ENCODE data around the gene E2F3. TPM values are rescaled to one million over a fixed set of nuclear protein-coding genes. Genes with fewer than 3 reads are reported as not detected.

Gene E2F3
- polyA plus RNA-seq, 4 donors: 1.8 to 15.7 (median 4.4) TPM

- Histone ChIP-seq H3K36me3 (ENCODE audit: control insufficient read depth in 3 of 3, insufficient read depth in 2 of 3, low read depth in 1 of 3, low read length in 3 of 3) (peaks cover 0 to 22% (median 4%) of the 10 kb centered on the region in 3 donors), H3K27me3 (ENCODE audit: control insufficient read depth in 3 of 3, insufficient read depth in 3 of 3, low read length in 3 of 3) (no peaks in the 10 kb centered on the region), H3K4me3 (ENCODE audit: low read depth in 1 of 3, low read length in 3 of 3) (no peak overlapping the region), H3K4me1 (ENCODE audit: control insufficient read depth in 3 of 3, insufficient read depth in 2 of 3, low read depth in 1 of 3, low read length in 2 of 3) (peaks cover 0 to 3% (median 2%) of the 10 kb centered on the region in 3 donors), H3K9me3 (ENCODE audit: control insufficient read depth in 2 of 2, insufficient read depth in 1 of 2, low read depth in 1 of 2, low read length in 1 of 2) (no peaks in the 10 kb centered on the region), H3K27ac (ENCODE audit: low read depth in 1 of 3, low read length in 2 of 3) (no peak overlapping the region)
- FAIRE-seq (no peak), DNase-seq (no peak)
- 75 to 84% (median 76%) methylated on average over 8 of the region's 8 CpGs for WGBS, 3 donors
Observed at GRCh38 chr6:20481281-20481680, 79.6 kb downstream of the E2F3 start.

GRCh38 chr6:20483887-20484497 is 82.3 kb downstream of the E2F3 start:
- DNase-seq (no peak), FAIRE-seq (no peak)
- Histone ChIP-seq H3K36me3 (ENCODE audit: control insufficient read depth in 3 of 3, insufficient read depth in 2 of 3, low read depth in 1 of 3, low read length in 3 of 3) (peaks cover 0 to 27% (median 6%) of the 10 kb centered on the region in 3 donors), H3K4me1 (ENCODE audit: control insufficient read depth in 3 of 3, insufficient read depth in 2 of 3, low read depth in 1 of 3, low read length in 2 of 3) (no peaks in the 10 kb centered on the region), H3K4me3 (ENCODE audit: low read depth in 1 of 3, low read length in 3 of 3) (no peak overlapping the region), H3K27ac (ENCODE audit: low read depth in 1 of 3, low read length in 2 of 3) (peak overlapping the region in 1 of 3 donors; percentile 5), H3K9me3 (ENCODE audit: control insufficient read depth in 2 of 2, insufficient read depth in 1 of 2, low read depth in 1 of 2, low read length in 1 of 2) (no peaks in the 10 kb centered on the region), H3K27me3 (ENCODE audit: control insufficient read depth in 3 of 3, insufficient read depth in 3 of 3, low read length in 3 of 3) (no peaks in the 10 kb centered on the region)
- WGBS, 3 donors: 77 to 89% (median 86%) methylated on average over 5 of the region's 5 CpGs

- no peak for FAIRE-seq
- Histone ChIP-seq H3K36me3 (ENCODE audit: control insufficient read depth in 3 of 3, insufficient read depth in 2 of 3, low read depth in 1 of 3, low read length in 3 of 3) (peaks cover 2 to 29% (median 4%) of the 10 kb centered on the region in 3 donors), H3K4me3 (ENCODE audit: low read depth in 1 of 3, low read length in 3 of 3) (no peak overlapping the region), H3K27ac (ENCODE audit: low read depth in 1 of 3, low read length in 2 of 3) (no peak overlapping the region), H3K27me3 (ENCODE audit: control insufficient read depth in 3 of 3, insufficient read depth in 3 of 3, low read length in 3 of 3) (no peaks in the 10 kb centered on the region), H3K9me3 (ENCODE audit: control insufficient read depth in 2 of 2, insufficient read depth in 1 of 2, low read depth in 1 of 2, low read length in 1 of 2) (no peaks in the 10 kb centered on the region), H3K4me1 (ENCODE audit: control insufficient read depth in 3 of 3, insufficient read depth in 2 of 3, low read depth in 1 of 3, low read length in 2 of 3) (no peaks in the 10 kb centered on the region)
- DNase-seq: no peak
- WGBS, 3 donors: 91 to 96% (median 95%) methylated on average over 4 of the region's 4 CpGs
Observed at GRCh38 chr6:20486641-20487040, 85.0 kb downstream of the E2F3 start.

GRCh38 chr6:20487669-20488375 is 86.1 kb downstream of the E2F3 start:
- Histone ChIP-seq H3K4me1 (ENCODE audit: control insufficient read depth in 3 of 3, insufficient read depth in 2 of 3, low read depth in 1 of 3, low read length in 2 of 3) (no peaks in the 10 kb centered on the region), H3K27me3 (ENCODE audit: control insufficient read depth in 3 of 3, insufficient read depth in 3 of 3, low read length in 3 of 3) (no peaks in the 10 kb centered on the region), H3K27ac (ENCODE audit: low read depth in 1 of 3, low read length in 2 of 3) (no peak overlapping the region), H3K9me3 (ENCODE audit: control insufficient read depth in 2 of 2, insufficient read depth in 1 of 2, low read depth in 1 of 2, low read length in 1 of 2) (no peaks in the 10 kb centered on the region), H3K36me3 (ENCODE audit: control insufficient read depth in 3 of 3, insufficient read depth in 2 of 3, low read depth in 1 of 3, low read length in 3 of 3) (peaks cover 2 to 26% (median 4%) of the 10 kb centered on the region in 3 donors), H3K4me3 (ENCODE audit: low read depth in 1 of 3, low read length in 3 of 3) (no peak overlapping the region)
- FAIRE-seq (no peak), DNase-seq (no peak)
- WGBS, 3 donors: 94 to 98% (median 95%) methylated on average over 6 of the region's 6 CpGs

- WGBS, 3 donors: 94 to 97% (median 96%) methylated on average over 6 of the region's 6 CpGs
- no peak for FAIRE-seq
Observed at GRCh38 chr6:20490591-20490990, 88.9 kb downstream of the E2F3 start.

GRCh38 chr6:20492099-20492498 is 90.4 kb downstream of the E2F3 start:
- H3K36me3 ChIP-seq (ENCODE audit: control insufficient read depth in 3 of 3, insufficient read depth in 2 of 3, low read depth in 1 of 3, low read length in 3 of 3): peaks cover 2 to 24% (median 2%) of the 10 kb centered on the region in 3 donors
- no peak overlapping the region for H3K27ac ChIP-seq (ENCODE audit: low read depth in 1 of 3, low read length in 2 of 3)
- H3K4me3 ChIP-seq (ENCODE audit: low read depth in 1 of 3, low read length in 3 of 3): no peak overlapping the region
- no peaks in the 10 kb centered on the region for H3K9me3 ChIP-seq (ENCODE audit: control insufficient read depth in 2 of 2, insufficient read depth in 1 of 2, low read depth in 1 of 2, low read length in 1 of 2)
- DNase-seq: no peak
- no peaks in the 10 kb centered on the region for H3K4me1 ChIP-seq (ENCODE audit: control insufficient read depth in 3 of 3, insufficient read depth in 2 of 3, low read depth in 1 of 3, low read length in 2 of 3)
- no peak for FAIRE-seq
- no peaks in the 10 kb centered on the region for H3K27me3 ChIP-seq (ENCODE audit: control insufficient read depth in 3 of 3, insufficient read depth in 3 of 3, low read length in 3 of 3)
- 89 to 97% (median 91%) methylated on average over 2 of the region's 2 CpGs for WGBS, 3 donors

More at GRCh38 chr6:20490591-20490990, 88.9 kb downstream of the E2F3 start:
- Histone ChIP-seq H3K9me3 (ENCODE audit: control insufficient read depth in 2 of 2, insufficient read depth in 1 of 2, low read depth in 1 of 2, low read length in 1 of 2) (no peaks in the 10 kb centered on the region), H3K27me3 (ENCODE audit: control insufficient read depth in 3 of 3, insufficient read depth in 3 of 3, low read length in 3 of 3) (no peaks in the 10 kb centered on the region), H3K27ac (ENCODE audit: low read depth in 1 of 3, low read length in 2 of 3) (no peak overlapping the region), H3K4me3 (ENCODE audit: low read depth in 1 of 3, low read length in 3 of 3) (no peak overlapping the region), H3K36me3 (ENCODE audit: control insufficient read depth in 3 of 3, insufficient read depth in 2 of 3, low read depth in 1 of 3, low read length in 3 of 3) (peaks cover 2 to 24% (median 2%) of the 10 kb centered on the region in 3 donors), H3K4me1 (ENCODE audit: control insufficient read depth in 3 of 3, insufficient read depth in 2 of 3, low read depth in 1 of 3, low read length in 2 of 3) (no peaks in the 10 kb centered on the region)
- DNase-seq: no peak

GRCh38 chr6:20497216-20498040 is 95.7 kb downstream of the E2F3 start:
- no peaks in the 10 kb centered on the region for H3K4me1 ChIP-seq (ENCODE audit: control insufficient read depth in 3 of 3, insufficient read depth in 2 of 3, low read depth in 1 of 3, low read length in 2 of 3)
- FAIRE-seq: no peak
- H3K27ac ChIP-seq (ENCODE audit: low read depth in 1 of 3, low read length in 2 of 3): no peak overlapping the region

GRCh38 chr6:20498041-20498385 is 96.3 kb downstream of the E2F3 start:
- Histone ChIP-seq H3K4me3 (ENCODE audit: low read depth in 1 of 3, low read length in 3 of 3) (no peak overlapping the region), H3K36me3 (ENCODE audit: control insufficient read depth in 3 of 3, insufficient read depth in 2 of 3, low read depth in 1 of 3, low read length in 3 of 3) (no peaks in the 10 kb centered on the region), H3K27me3 (ENCODE audit: control insufficient read depth in 3 of 3, insufficient read depth in 3 of 3, low read length in 3 of 3) (no peaks in the 10 kb centered on the region), H3K27ac (ENCODE audit: low read depth in 1 of 3, low read length in 2 of 3) (no peak overlapping the region), H3K4me1 (ENCODE audit: control insufficient read depth in 3 of 3, insufficient read depth in 2 of 3, low read depth in 1 of 3, low read length in 2 of 3) (no peaks in the 10 kb centered on the region), H3K9me3 (ENCODE audit: control insufficient read depth in 2 of 2, insufficient read depth in 1 of 2, low read depth in 1 of 2, low read length in 1 of 2) (no peaks in the 10 kb centered on the region)
- WGBS, 3 donors: 89 to 96% (median 93%) methylated on average over 2 of the region's 2 CpGs
- DNase-seq: no peak
- FAIRE-seq: no peak

More at GRCh38 chr6:20497216-20498040, 95.7 kb downstream of the E2F3 start:
- Histone ChIP-seq H3K36me3 (ENCODE audit: control insufficient read depth in 3 of 3, insufficient read depth in 2 of 3, low read depth in 1 of 3, low read length in 3 of 3) (no peaks in the 10 kb centered on the region), H3K27me3 (ENCODE audit: control insufficient read depth in 3 of 3, insufficient read depth in 3 of 3, low read length in 3 of 3) (no peaks in the 10 kb centered on the region), H3K4me3 (ENCODE audit: low read depth in 1 of 3, low read length in 3 of 3) (no peak overlapping the region), H3K9me3 (ENCODE audit: control insufficient read depth in 2 of 2, insufficient read depth in 1 of 2, low read depth in 1 of 2, low read length in 1 of 2) (no peaks in the 10 kb centered on the region)
- DNase-seq: no peak
- WGBS, 3 donors: 80 to 87% (median 85%) methylated on average over 8 of the region's 8 CpGs

Measured in small intestine (tissue), 7 donors.